ENCODE results near the gene EIF2AK2.

- TF ChIP-seq, protein P1, sequence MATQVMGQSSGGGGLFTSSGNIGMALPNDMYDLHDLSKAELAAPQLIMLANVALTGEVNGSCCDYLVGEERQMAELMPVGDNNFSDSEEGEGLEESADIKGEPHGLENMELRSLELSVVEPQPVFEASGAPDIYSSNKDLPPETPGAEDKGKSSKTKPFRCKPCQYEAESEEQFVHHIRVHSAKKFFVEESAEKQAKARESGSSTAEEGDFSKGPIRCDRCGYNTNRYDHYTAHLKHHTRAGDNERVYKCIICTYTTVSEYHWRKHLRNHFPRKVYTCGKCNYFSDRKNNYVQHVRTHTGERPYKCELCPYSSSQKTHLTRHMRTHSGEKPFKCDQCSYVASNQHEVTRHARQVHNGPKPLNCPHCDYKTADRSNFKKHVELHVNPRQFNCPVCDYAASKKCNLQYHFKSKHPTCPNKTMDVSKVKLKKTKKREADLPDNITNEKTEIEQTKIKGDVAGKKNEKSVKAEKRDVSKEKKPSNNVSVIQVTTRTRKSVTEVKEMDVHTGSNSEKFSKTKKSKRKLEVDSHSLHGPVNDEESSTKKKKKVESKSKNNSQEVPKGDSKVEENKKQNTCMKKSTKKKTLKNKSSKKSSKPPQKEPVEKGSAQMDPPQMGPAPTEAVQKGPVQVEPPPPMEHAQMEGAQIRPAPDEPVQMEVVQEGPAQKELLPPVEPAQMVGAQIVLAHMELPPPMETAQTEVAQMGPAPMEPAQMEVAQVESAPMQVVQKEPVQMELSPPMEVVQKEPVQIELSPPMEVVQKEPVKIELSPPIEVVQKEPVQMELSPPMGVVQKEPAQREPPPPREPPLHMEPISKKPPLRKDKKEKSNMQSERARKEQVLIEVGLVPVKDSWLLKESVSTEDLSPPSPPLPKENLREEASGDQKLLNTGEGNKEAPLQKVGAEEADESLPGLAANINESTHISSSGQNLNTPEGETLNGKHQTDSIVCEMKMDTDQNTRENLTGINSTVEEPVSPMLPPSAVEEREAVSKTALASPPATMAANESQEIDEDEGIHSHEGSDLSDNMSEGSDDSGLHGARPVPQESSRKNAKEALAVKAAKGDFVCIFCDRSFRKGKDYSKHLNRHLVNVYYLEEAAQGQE (IDR thresholded peaks at IDR 0.05): no peak
- TF ChIP-seq EP300 (IDR thresholded peaks at IDR 0.05): no peak
These were observed 37.6 kb downstream of the EIF2AK2 start for GRCh38 chr2:37119157-37119556.
